HCT116 (cell line): ENCODE results near the gene TBC1D2.

Experiments used
- EGR1 ChIP-seq: IDR thresholded peaks from 2 replicates; pipeline ENCODE4 v1.6.1; 2012; ENCODE audit warnings: low read depth
- POLR2A ChIP-seq: IDR thresholded peaks from 2 replicates; pipeline ENCODE4 v1.7.0; 2011; ENCODE audit warnings: borderline replicate concordance; ENCODE audit not compliant: insufficient read depth, insufficient read length; ENCODE audit errors: extremely low read depth
- POLR2AphosphoS5 ChIP-seq: IDR thresholded peaks from 2 replicates; pipeline ENCODE4 v1.6.1; 2011; ENCODE audit warnings: mild to moderate bottlenecking, low read depth, low read length, moderate library complexity
- RAD21 ChIP-seq: IDR thresholded peaks from 2 replicates; pipeline ENCODE4 v1.6.1; 2012; ENCODE audit warnings: low read depth, mild to moderate bottlenecking
- SP1 ChIP-seq: IDR thresholded peaks from 2 replicates; pipeline ENCODE4 v1.6.1; 2012; ENCODE audit warnings: low read depth
- ZFX ChIP-seq: fragments of 450-650 bp; IDR thresholded peaks from 2 replicates; pipeline ENCODE4 v1.6.1; 2017
- TF ChIP-seq, protein P1 (sequence below), 3 experiments: fragments of 200-600 bp in 1 of 3; sonication (generic) in 1 of 3; IDR thresholded peaks in 2 of 3; conservative IDR thresholded peaks in 1 of 3; 2 replicates each; pipeline ENCODE4 v1.5.1; 2012 to 2017; ENCODE audit warnings: low read depth in 2 of 3, low read length in 2 of 3, antibody characterized with exemption in 1 of 3, borderline replicate concordance in 1 of 3, control low read depth in 1 of 3, mild to moderate bottlenecking in 1 of 3, mixed read lengths in 1 of 3, mixed run types in 1 of 3, moderate library complexity in 1 of 3; ENCODE audit not compliant: insufficient read depth in 1 of 3
- TF ChIP-seq, protein P2 (sequence below): IDR thresholded peaks from 2 replicates; pipeline ENCODE4 v1.6.1; 2012

- TF ChIP-seq SP1 (no peak), POLR2AphosphoS5 (no peak), ZFX (no peak), RAD21 (peak; percentile 50), POLR2A (no peak), EGR1 (no peak)
- TF ChIP-seq, protein P1, sequence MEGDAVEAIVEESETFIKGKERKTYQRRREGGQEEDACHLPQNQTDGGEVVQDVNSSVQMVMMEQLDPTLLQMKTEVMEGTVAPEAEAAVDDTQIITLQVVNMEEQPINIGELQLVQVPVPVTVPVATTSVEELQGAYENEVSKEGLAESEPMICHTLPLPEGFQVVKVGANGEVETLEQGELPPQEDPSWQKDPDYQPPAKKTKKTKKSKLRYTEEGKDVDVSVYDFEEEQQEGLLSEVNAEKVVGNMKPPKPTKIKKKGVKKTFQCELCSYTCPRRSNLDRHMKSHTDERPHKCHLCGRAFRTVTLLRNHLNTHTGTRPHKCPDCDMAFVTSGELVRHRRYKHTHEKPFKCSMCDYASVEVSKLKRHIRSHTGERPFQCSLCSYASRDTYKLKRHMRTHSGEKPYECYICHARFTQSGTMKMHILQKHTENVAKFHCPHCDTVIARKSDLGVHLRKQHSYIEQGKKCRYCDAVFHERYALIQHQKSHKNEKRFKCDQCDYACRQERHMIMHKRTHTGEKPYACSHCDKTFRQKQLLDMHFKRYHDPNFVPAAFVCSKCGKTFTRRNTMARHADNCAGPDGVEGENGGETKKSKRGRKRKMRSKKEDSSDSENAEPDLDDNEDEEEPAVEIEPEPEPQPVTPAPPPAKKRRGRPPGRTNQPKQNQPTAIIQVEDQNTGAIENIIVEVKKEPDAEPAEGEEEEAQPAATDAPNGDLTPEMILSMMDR (IDR thresholded peaks at IDR 0.05 in 2 of 3, conservative IDR thresholded peaks at IDR 0.05 in 1 of 3; ENCODE audit: borderline replicate concordance in 1 of 3, insufficient read depth in 1 of 3, low read depth in 2 of 3, low read length in 2 of 3): peak; percentile 33 to 70 (median 60); a peak in 5 of 6 replicates
- TF ChIP-seq, protein P2, sequence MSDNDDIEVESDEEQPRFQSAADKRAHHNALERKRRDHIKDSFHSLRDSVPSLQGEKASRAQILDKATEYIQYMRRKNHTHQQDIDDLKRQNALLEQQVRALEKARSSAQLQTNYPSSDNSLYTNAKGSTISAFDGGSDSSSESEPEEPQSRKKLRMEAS: no peak
Measured at GRCh38 chr9:98215821-98216220, 39.6 kb downstream of the TBC1D2 start.
